RWPE2 (cell line): ENCODE measurements around the gene ATG4D.

ENCODE experiments used
- ATAC-seq: fragments of 200-7000 bp; cut with Tn5 transposase; 3 replicates; pipeline ENCODE4 v1.9.1; 2021; ENCODE audit warnings: low read depth
- DNase-seq: peaks from one replicate; pipeline ENCODE4 v3.0.0-alpha.2; 2020; ENCODE audit warnings: low spot score
- H3K27ac ChIP-seq: fragments of 450-650 bp; 2 replicates; pipeline ENCODE4 v1.5.1; 2017; ENCODE audit warnings: mild to moderate bottlenecking; ENCODE audit not compliant: poor library complexity, severe bottlenecking
- H3K27me3 ChIP-seq: fragments of 250-450 bp; sonication (Bioruptor Pico); 2 replicates; pipeline ENCODE4 v1.5.1; 2021; ENCODE audit warnings: mild to moderate bottlenecking, moderate library complexity; ENCODE audit not compliant: insufficient read depth, poor library complexity, severe bottlenecking
- H3K36me3 ChIP-seq: fragments of 250-450 bp; sonication (Bioruptor Pico); 2 replicates; pipeline ENCODE4 v1.5.1; 2020; ENCODE audit warnings: low read depth, mild to moderate bottlenecking, moderate library complexity
- H3K4me1 ChIP-seq: fragments of 250-450 bp; sonication (Bioruptor Pico); 2 replicates; pipeline ENCODE4 v1.5.1; 2021; ENCODE audit warnings: mild to moderate bottlenecking, moderate library complexity; ENCODE audit not compliant: insufficient read depth, poor library complexity, severe bottlenecking
- H3K4me3 ChIP-seq: fragments of 250-450 bp; sonication (Bioruptor Pico); 2 replicates; pipeline ENCODE4 v1.5.1; 2021; ENCODE audit warnings: mild to moderate bottlenecking, moderate library complexity; ENCODE audit not compliant: severe bottlenecking
- H3K9me3 ChIP-seq: fragments of 250-450 bp; sonication (Bioruptor Pico); 2 replicates; pipeline ENCODE4 v1.5.1; 2021; ENCODE audit warnings: mild to moderate bottlenecking, moderate library complexity; ENCODE audit not compliant: severe bottlenecking
- TF ChIP-seq, protein P1 (sequence below): fragments of 450-650 bp; IDR thresholded peaks from one replicate; pipeline ENCODE4 v1.5.1; 2017; ENCODE audit warnings: mild to moderate bottlenecking, moderate library complexity; ENCODE audit not compliant: poor library complexity, severe bottlenecking

ATG4D gene

DNA sequence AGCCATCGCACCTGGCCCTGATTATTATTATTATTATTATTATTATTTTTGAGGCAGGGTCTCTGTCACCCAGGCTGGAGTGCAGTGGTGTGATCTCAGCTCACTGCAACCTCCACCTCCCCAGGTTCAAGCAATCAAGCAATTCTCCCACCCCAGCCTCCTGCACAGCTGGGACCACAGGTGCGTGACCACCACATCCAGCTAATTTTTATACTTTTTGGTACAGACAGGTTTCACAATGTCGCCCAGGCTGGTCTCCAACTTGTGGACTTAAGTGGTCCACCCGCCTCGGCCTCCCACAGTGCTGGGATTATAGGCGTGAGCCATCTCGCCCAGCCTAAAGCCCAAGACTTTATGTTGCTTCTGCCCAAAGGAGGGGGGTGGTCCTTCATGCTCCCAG lies 49.4 kb downstream of the ATG4D start:
- DNase-seq (no peak), ATAC-seq (no peak)
- no peak overlapping the region for H3K4me3 ChIP-seq
- H3K4me1 ChIP-seq: no peaks in the 10 kb centered on the region
- no peak overlapping the region for H3K27ac ChIP-seq
- no peaks in the 10 kb centered on the region for H3K36me3 ChIP-seq
- H3K27me3 ChIP-seq: no peaks in the 10 kb centered on the region
- TF ChIP-seq, protein P1, sequence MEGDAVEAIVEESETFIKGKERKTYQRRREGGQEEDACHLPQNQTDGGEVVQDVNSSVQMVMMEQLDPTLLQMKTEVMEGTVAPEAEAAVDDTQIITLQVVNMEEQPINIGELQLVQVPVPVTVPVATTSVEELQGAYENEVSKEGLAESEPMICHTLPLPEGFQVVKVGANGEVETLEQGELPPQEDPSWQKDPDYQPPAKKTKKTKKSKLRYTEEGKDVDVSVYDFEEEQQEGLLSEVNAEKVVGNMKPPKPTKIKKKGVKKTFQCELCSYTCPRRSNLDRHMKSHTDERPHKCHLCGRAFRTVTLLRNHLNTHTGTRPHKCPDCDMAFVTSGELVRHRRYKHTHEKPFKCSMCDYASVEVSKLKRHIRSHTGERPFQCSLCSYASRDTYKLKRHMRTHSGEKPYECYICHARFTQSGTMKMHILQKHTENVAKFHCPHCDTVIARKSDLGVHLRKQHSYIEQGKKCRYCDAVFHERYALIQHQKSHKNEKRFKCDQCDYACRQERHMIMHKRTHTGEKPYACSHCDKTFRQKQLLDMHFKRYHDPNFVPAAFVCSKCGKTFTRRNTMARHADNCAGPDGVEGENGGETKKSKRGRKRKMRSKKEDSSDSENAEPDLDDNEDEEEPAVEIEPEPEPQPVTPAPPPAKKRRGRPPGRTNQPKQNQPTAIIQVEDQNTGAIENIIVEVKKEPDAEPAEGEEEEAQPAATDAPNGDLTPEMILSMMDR: no peak
- no peaks in the 10 kb centered on the region for H3K9me3 ChIP-seq

DNA sequence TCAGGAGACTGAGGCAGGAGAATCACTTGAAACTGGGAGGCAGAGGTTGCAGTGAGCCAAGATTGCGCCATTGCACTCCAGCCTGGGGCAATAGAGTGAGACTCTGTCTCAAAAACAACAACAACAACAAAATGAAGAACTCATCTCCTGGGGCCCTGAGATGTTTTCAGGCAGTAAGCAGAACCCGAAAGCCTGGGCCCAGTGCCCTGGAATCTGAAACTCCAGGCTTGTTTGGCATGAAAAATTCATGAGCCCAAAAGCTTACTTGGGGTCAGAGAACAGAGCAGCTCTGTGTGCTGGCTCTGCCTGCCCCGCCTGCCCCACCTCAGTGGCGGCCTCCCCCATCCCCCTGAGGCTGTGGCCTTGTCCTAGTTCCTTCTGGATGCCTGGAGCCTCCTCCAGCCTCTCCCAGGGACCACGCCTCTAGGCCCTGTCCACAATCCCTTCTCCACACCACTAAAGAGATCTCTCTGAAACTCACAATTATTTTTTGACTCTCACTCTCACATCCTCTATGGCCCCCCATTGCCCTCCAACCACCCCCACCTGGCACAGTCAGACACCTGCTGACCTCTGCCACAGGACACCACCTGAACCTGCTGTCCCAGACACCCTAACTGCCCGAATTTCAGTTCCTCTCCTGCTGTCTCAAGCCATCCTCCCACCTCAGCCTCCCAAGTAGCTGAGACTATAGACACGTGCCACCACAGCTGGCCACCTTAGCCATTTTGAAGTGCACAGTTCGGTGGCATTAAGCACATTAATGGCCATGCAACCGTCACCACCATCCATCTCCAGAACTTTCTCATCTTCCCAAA lies 50.3 kb downstream of the ATG4D start:
- Histone ChIP-seq H3K36me3 (no peaks in the 10 kb centered on the region), H3K9me3 (no peaks in the 10 kb centered on the region), H3K4me1 (no peaks in the 10 kb centered on the region), H3K27me3 (no peaks in the 10 kb centered on the region), H3K27ac (no peak overlapping the region), H3K4me3 (no peak overlapping the region)
- DNase-seq (no peak), ATAC-seq (no peak)
- TF ChIP-seq, protein P1: no peak

GRCh38 chr19:10600149-10600548 lies 56.4 kb downstream of the ATG4D start:
- no peak overlapping the region for H3K4me3 ChIP-seq
- no peaks in the 10 kb centered on the region for H3K9me3 ChIP-seq
- H3K4me1 ChIP-seq: peaks cover 20% of the 10 kb centered on the region
- H3K27me3 ChIP-seq: no peaks in the 10 kb centered on the region
- no peak overlapping the region for H3K27ac ChIP-seq
- TF ChIP-seq, protein P1: no peak
- H3K36me3 ChIP-seq: no peaks in the 10 kb centered on the region
- ATAC-seq (no peak), DNase-seq (no peak)

DNA sequence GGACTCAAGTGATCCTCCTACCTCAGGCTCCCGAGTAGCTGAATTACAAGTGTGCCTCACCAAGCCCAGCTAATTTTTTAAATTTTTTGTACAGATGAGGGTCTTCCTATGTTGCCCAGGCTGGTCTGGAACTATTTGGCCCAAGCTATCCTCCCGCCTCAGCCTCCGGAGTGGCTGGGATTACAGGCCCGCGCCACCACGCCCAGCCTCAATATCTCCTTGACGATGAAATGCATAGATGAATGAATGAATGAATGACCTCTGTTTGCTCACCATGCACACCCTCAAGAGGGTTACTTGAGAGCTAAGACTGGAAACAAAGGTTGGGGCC lies 58.3 kb downstream of the ATG4D start:
- Histone ChIP-seq H3K36me3 (no peaks in the 10 kb centered on the region), H3K4me1 (peaks cover 20% of the 10 kb centered on the region), H3K27ac (no peak overlapping the region), H3K9me3 (no peaks in the 10 kb centered on the region), H3K4me3 (peak overlapping the region; percentile 73), H3K27me3 (no peaks in the 10 kb centered on the region)
- TF ChIP-seq, protein P1: no peak
- ATAC-seq (no peak), DNase-seq (no peak)

GRCh38 chr19:10602330-10603083 lies 58.8 kb downstream of the ATG4D start:
- Histone ChIP-seq H3K36me3 (no peaks in the 10 kb centered on the region), H3K27ac (no peak overlapping the region), H3K27me3 (no peaks in the 10 kb centered on the region), H3K4me1 (peaks cover 20% of the 10 kb centered on the region), H3K9me3 (no peaks in the 10 kb centered on the region), H3K4me3 (peak overlapping the region; percentile 73)
- peak; percentile 92 for ATAC-seq
- TF ChIP-seq, protein P1: no peak
- peak; percentile 51 for DNase-seq
